Measurements from ENCODE around the gene ARL15. TPM values are rescaled to one million over a fixed set of nuclear protein-coding genes. Genes with fewer than 3 reads are reported as not detected.

The ARL15 gene
- total and polyA plus RNA-seq, 2 of the 4 experiments (the other 2 are of a cell fraction), result 7.3 to 19.2 TPM

- CTCF ChIA-PET, result interaction anchor here (0.6 to 1.8 kb wide), 3 partner anchors 12 to 960 kb away, joined by 3 to 4 read pairs (median 3); no protein-coding TSS in a partner anchor
- no peak for DNase-seq
- POLR2A ChIA-PET (ENCODE audit: unreplicated experiment), result no interaction called here
These were observed 88.0 kb downstream of the ARL15 start for GRCh38 chr5:54222336-54222735.

More at GRCh38 chr5:54222336-54222735, 88.0 kb downstream of the ARL15 start:
- Histone ChIP-seq H4K91ac (ENCODE audit: insufficient read depth, low read depth, low read length) (no peak overlapping the region), H2BK120ac (ENCODE audit: low read depth, low read length) (no peak overlapping the region), H2BK15ac (ENCODE audit: low read depth, low read length) (no peak overlapping the region), H4K20me1 (ENCODE audit: insufficient read depth, low read length) (no peaks in the 10 kb centered on the region), H2AFZ (replicated peaks; ENCODE audit: low read length, poor library complexity) (no peak overlapping the region), H3K14ac (replicated peaks; ENCODE audit: low read depth, low read length) (0 out of 2 replicates have a peak overlapping the region, but pooled peaks have one; percentile 44), H3K4ac (ENCODE audit: low read depth, low read length) (no peak overlapping the region), H3K4me2 (ENCODE audit: low read depth, low read length) (no peak overlapping the region), H2AK9ac (replicated peaks; ENCODE audit: low read depth, low read length, poor library complexity) (no peak overlapping the region), H4K8ac (ENCODE audit: low read depth in 2 of 2, low read length in 2 of 2) (no peak overlapping the region), H3K56ac (ENCODE audit: extremely low read depth, insufficient read depth, low read length) (no peak overlapping the region), H3K79me1 (ENCODE audit: low read depth in 1 of 2, low read length in 2 of 2) (peaks cover 0 to 14% of the 10 kb centered on the region in 2 experiments; a peak in 2 of 4 replicates), H3K18ac (ENCODE audit: low read depth, low read length) (no peak overlapping the region; the same call in 1 of the 2 replicates), H3K4me3 (ENCODE audit: insufficient read depth, low read depth, low read length) (no peak overlapping the region), H2BK5ac (ENCODE audit: low read depth, low read length, poor library complexity, severe bottlenecking) (no peak overlapping the region), H3K9ac (ENCODE audit: low read depth, low read length) (no peak overlapping the region), H4K5ac (ENCODE audit: low read depth, low read length) (no peak overlapping the region), H3K4me1 (ENCODE audit: control insufficient read depth, insufficient read depth, low read length) (peaks cover 2% of the 10 kb centered on the region; the same call in 1 of the 2 replicates), H2AK5ac (ENCODE audit: low read depth, low read length) (0 out of 2 replicates have a peak overlapping the region, but pooled peaks have one; percentile 0), H2BK20ac (ENCODE audit: low read depth, low read length) (no peak overlapping the region), H3K9me3 (ENCODE audit: control insufficient read depth, insufficient read depth, low read length) (no peaks in the 10 kb centered on the region), H3K27ac (ENCODE audit: insufficient read depth, low read length) (no peak overlapping the region), H3K36me3 (ENCODE audit: control insufficient read depth, insufficient read depth, low read length) (no peaks in the 10 kb centered on the region), H3K27me3 (ENCODE audit: control insufficient read depth, insufficient read depth, low read length) (no peaks in the 10 kb centered on the region), H3K9me1 (ENCODE audit: insufficient read depth, low read length) (peaks cover 5% of the 10 kb centered on the region; the same call in 1 of the 2 replicates), H3K23ac (ENCODE audit: low read depth, low read length) (no peak overlapping the region)
- in situ Hi-C loops (cut with MboI; ENCODE audit: low sequenced_read_pairs), result loop anchor here (25.0 kb wide), 1 partner anchor 1260 kb away; no protein-coding TSS in a partner anchor
- no TSS peak for BruUV-seq (replicated peaks)
- no peak for ATAC-seq (ENCODE audit: low read depth)
- TF ChIP-seq POLR2A (IDR thresholded peaks at IDR 0.05; ENCODE audit: low read depth, low read length) (no peak), CHD1 (IDR thresholded peaks at IDR 0.05; ENCODE audit: low read depth, low read length) (no peak), NFE2L2 (IDR thresholded peaks at IDR 0.05; ENCODE audit: low read depth, low read length) (no peak), CEBPB (IDR thresholded peaks at IDR 0.05; ENCODE audit: low read depth, low read length) (no peak), MAFK (IDR thresholded peaks at IDR 0.05; ENCODE audit: low read depth, low read length) (no peak), BHLHE40 (IDR thresholded peaks at IDR 0.05; ENCODE audit: low read depth, low read length) (no peak), MAZ (IDR thresholded peaks at IDR 0.05; ENCODE audit: borderline replicate concordance, low read depth, low read length) (no peak), CTCF (conservative IDR thresholded peaks at IDR 0.05; ENCODE audit: low read depth, low read length) (no peak), MXI1 (IDR thresholded peaks at IDR 0.05; ENCODE audit: borderline replicate concordance, low read depth, low read length) (no peak), RAD21 (IDR thresholded peaks at IDR 0.05; ENCODE audit: low read length) (no peak), FOS (IDR thresholded peaks at IDR 0.05; ENCODE audit: low read depth, low read length) (no peak), ELK1 (IDR thresholded peaks at IDR 0.05; ENCODE audit: borderline replicate concordance, low read depth, low read length) (no peak), RCOR1 (IDR thresholded peaks at IDR 0.05; ENCODE audit: insufficient replicate concordance, low read length) (no peak), SMC3 (IDR thresholded peaks at IDR 0.05; ENCODE audit: low read depth, low read length) (no peak), RFX5 (IDR thresholded peaks at IDR 0.05; ENCODE audit: low read depth, low read length) (no peak), USF2 (IDR thresholded peaks at IDR 0.05; ENCODE audit: low read depth, low read length) (no peak)
- intact Hi-C loops (cut with micrococcal nuclease), result no loop called here
- dilution Hi-C loops (cut with HindIII; ENCODE audit: low sequenced_read_pairs, unreplicated experiment), result no loop called here
- WGBS, 2 experiments (ENCODE audit: extremely low coverage in 2 of 2, insufficient read length in 1 of 2), result no CpG with 5 or more reads among the region's 4 CpGs
